Stimulated activated CD8-positive, alpha-beta memory T cell treated with anti-CD3 and anti-CD28 coated beads, Interleukin-15, amount 100 ng/mL, for 24 hours (primary cell): ENCODE measurements around the gene EFCC1.
"Not testable (repeated sequence)": the region's sequence is repeated elsewhere in the genome, so short reads cannot be mapped to it uniquely, and the experiment has no call there.

Experiments
- DNase-seq: peaks from one replicate; pipeline ENCODE4 v3.0.0-alpha.2; 2020; ENCODE audit warnings: low read depth

EFCC1 gene

GRCh38 chr3:129056451-129057173 is 55.5 kb downstream of the EFCC1 start:
- DNase-seq = no peak

- no peak for DNase-seq
Measured at GRCh38 chr3:129057249-129057648, 56.1 kb downstream of the EFCC1 start.

- DNase-seq = no peak
Measured at GRCh38 chr3:129058441-129059200, 57.5 kb downstream of the EFCC1 start.

GRCh38 chr3:129059311-129059958 is 58.3 kb downstream of the EFCC1 start:
- DNase-seq = no peak

GRCh38 chr3:129060276-129061022 is 59.3 kb downstream of the EFCC1 start, which contains the start of gene GP9:
TSS of gene GP9 (plus strand) at chr3:129060779. CDS start at chr3:129061740, 961 bp downstream.
- no peak for DNase-seq

- DNase-seq = no peak
Measured at GRCh38 chr3:129061023-129061887, 60.2 kb downstream of the EFCC1 start.

GRCh38 chr3:129061888-129062834 is 61.1 kb downstream of the EFCC1 start:
- DNase-seq = no peak

GRCh38 chr3:129063091-129063640 is 62.1 kb downstream of the EFCC1 start:
- DNase-seq = no peak

GRCh38 chr3:129063841-129064482 is 62.9 kb downstream of the EFCC1 start:
- no peak for DNase-seq

- DNase-seq = no peak
Measured at GRCh38 chr3:129065016-129065719, 64.1 kb downstream of the EFCC1 start.

- no peak for DNase-seq
Measured at GRCh38 chr3:129065720-129066073, 64.6 kb downstream of the EFCC1 start.

- DNase-seq = not testable (repeated sequence)
Measured at GRCh38 chr3:129067719-129068118, 66.6 kb downstream of the EFCC1 start.

- DNase-seq = no peak
Measured at GRCh38 chr3:129068291-129068886, 67.3 kb downstream of the EFCC1 start.

GRCh38 chr3:129069313-129070085 is 68.4 kb downstream of the EFCC1 start:
- DNase-seq = not testable (repeated sequence)

- no peak for DNase-seq
Measured at GRCh38 chr3:129070086-129070885, 69.2 kb downstream of the EFCC1 start.

GRCh38 chr3:129077222-129077621 is 76.1 kb downstream of the EFCC1 start:
- DNase-seq = no peak

- DNase-seq = no peak
Measured at GRCh38 chr3:129078510-129078909, 77.4 kb downstream of the EFCC1 start.
